GM12878 (cell line): ENCODE results near the gene LGALS9.

Source experiments
- EP300 ChIP-seq, 2 experiments: fragments of 150-350 bp in 1 of 2; IDR thresholded peaks; 2 replicates each; pipeline ENCODE4 v1.6.1; 2011 to 2012; ENCODE audit warnings: low read depth in 2 of 2, low read length in 2 of 2, borderline replicate concordance in 1 of 2, improper control_type of control experiment in 1 of 2, inconsistent platforms in 1 of 2; ENCODE audit not compliant: control insufficient read depth in 1 of 2
- HDAC6 ChIP-seq: fragments of 200-600 bp; sonication (generic); IDR thresholded peaks from one replicate; pipeline ENCODE4 v1.8.0; 2017; ENCODE audit warnings: antibody characterized with exemption; ENCODE audit not compliant: unreplicated experiment

- TF ChIP-seq EP300 (IDR thresholded peaks at IDR 0.05; ENCODE audit: borderline replicate concordance in 1 of 2, control insufficient read depth in 1 of 2, low read depth in 2 of 2, low read length in 2 of 2) (no peak), HDAC6 (no peak)
Observed at GRCh38 chr17:27601975-27602302, 29.0 kb upstream of the LGALS9 start.
